Measurements from ENCODE around the gene RGS11.

RGS11 gene

GRCh38 chr16:296276-296675, 20.5 kb upstream of the RGS11 start:
- DNase-seq = no peak

- no peak for DNase-seq
Measured at GRCh38 chr16:293043-293775, 17.5 kb upstream of the RGS11 start.

- no peak for DNase-seq
Measured at GRCh38 chr16:291539-291938, 15.8 kb upstream of the RGS11 start.

- DNase-seq = no peak
Measured at GRCh38 chr16:290681-291405, 15.1 kb upstream of the RGS11 start.

GRCh38 chr16:290015-290680, 14.4 kb upstream of the RGS11 start:
- DNase-seq = no peak

- DNase-seq = no peak
Measured at GRCh38 chr16:289395-289997, 13.8 kb upstream of the RGS11 start.

- no peak for DNase-seq
Measured at GRCh38 chr16:287981-288920, 12.5 kb upstream of the RGS11 start.

GRCh38 chr16:287298-287811, 11.6 kb upstream of the RGS11 start:
- DNase-seq = no peak

- DNase-seq = no peak
Measured at GRCh38 chr16:286491-287297, 10.9 kb upstream of the RGS11 start.

- DNase-seq = no peak
Measured at GRCh38 chr16:285146-286055, 9.7 kb upstream of the RGS11 start.

- DNase-seq = no peak
Measured at GRCh38 chr16:284204-285120, 8.7 kb upstream of the RGS11 start.

- no peak for DNase-seq
Measured at GRCh38 chr16:283033-283805, 7.5 kb upstream of the RGS11 start, which contains the start of gene PDIA2. PDIA2 (plus strand) TSS chr16:283164; CDS start chr16:283170, 6 bp downstream.

- no peak for DNase-seq
Measured at GRCh38 chr16:282491-282890, 6.7 kb upstream of the RGS11 start.

GRCh38 chr16:281660-282255, 6.0 kb upstream of the RGS11 start:
- no peak for DNase-seq

- DNase-seq = no peak
Measured at GRCh38 chr16:280991-281659, 5.4 kb upstream of the RGS11 start.

GRCh38 chr16:280552-280951, 4.8 kb upstream of the RGS11 start, which contains the start of gene ARHGDIG:
ARHGDIG (plus strand) TSS chr16:280591; CDS start chr16:280681, 90 bp downstream.
- DNase-seq = no peak

GRCh38 chr16:280005-280460, 4.3 kb upstream of the RGS11 start:
- no peak for DNase-seq
